ENCODE measurements around the gene GGT6. TPM values are rescaled to one million over a fixed set of nuclear protein-coding genes. Genes with fewer than 3 reads are reported as not detected.

Gene GGT6
- total and polyA plus RNA-seq, 3 donors from 2014 or later, result 2.5 to 5.9 (median 3.8) TPM

DNA sequence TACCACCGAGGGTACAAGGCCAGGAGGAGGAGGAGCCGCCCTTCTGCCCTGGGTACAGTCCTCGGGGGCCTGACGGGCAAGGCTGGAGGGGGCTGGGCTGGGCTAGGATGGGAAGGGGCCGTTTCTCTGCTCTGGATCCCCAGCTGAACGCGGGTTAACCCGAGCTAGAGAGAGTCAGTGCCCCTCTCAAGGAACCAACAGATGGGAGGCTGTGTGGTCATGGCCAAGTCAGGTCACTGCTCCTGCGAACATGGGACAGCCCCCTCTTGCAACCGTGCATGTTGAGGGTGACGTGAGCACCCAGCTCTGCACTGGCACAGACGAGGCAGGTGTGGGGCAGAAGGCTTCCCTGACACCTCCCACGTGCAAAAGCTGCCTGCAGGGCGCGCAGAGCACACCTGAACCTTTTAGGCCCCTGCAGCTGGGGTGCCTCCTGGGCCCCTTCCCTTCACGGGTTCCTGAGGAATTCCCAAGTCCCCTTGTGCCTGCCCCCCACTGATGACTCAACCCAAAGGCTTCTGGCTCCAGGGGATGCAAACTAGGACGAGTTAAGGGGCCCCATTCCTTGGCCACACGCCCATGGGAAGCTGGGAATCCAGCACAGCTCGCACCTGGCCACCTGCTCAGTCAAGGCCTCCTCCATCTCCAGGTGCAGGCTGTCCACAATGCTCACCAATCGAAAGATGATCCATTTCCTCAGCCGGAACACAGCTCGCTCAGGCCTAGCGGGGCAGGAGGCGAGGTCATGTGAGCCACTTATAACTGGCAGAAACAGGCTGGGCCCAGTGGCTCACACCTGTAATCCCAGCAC, 11.5 kb downstream of the GGT6 start:
- H3K9me3 ChIP-seq, result no peaks in the 10 kb centered on the region
- H3K4me3 ChIP-seq, result no peak overlapping the region
- no peaks in the 10 kb centered on the region for H3K27me3 ChIP-seq
- H3K36me3 ChIP-seq (ENCODE audit: low read depth, missing control alignments), result no peaks in the 10 kb centered on the region
- H3K27ac ChIP-seq, result no peak overlapping the region
- TF ChIP-seq POLR2A (IDR thresholded peaks at IDR 0.05), result no peak
- TF ChIP-seq, protein P1, sequence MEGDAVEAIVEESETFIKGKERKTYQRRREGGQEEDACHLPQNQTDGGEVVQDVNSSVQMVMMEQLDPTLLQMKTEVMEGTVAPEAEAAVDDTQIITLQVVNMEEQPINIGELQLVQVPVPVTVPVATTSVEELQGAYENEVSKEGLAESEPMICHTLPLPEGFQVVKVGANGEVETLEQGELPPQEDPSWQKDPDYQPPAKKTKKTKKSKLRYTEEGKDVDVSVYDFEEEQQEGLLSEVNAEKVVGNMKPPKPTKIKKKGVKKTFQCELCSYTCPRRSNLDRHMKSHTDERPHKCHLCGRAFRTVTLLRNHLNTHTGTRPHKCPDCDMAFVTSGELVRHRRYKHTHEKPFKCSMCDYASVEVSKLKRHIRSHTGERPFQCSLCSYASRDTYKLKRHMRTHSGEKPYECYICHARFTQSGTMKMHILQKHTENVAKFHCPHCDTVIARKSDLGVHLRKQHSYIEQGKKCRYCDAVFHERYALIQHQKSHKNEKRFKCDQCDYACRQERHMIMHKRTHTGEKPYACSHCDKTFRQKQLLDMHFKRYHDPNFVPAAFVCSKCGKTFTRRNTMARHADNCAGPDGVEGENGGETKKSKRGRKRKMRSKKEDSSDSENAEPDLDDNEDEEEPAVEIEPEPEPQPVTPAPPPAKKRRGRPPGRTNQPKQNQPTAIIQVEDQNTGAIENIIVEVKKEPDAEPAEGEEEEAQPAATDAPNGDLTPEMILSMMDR (IDR thresholded peaks at IDR 0.05), result no peak
- no peak for DNase-seq
- H3K4me1 ChIP-seq, result peaks cover 6% of the 10 kb centered on the region
- WGBS, 2 donors, result 84 to 87% methylated on average over 18 to 24 of the region's 24 CpGs
- intact Hi-C loops (cut with DNase I; ENCODE audit: low total_unique reads), result no loop called here

DNA sequence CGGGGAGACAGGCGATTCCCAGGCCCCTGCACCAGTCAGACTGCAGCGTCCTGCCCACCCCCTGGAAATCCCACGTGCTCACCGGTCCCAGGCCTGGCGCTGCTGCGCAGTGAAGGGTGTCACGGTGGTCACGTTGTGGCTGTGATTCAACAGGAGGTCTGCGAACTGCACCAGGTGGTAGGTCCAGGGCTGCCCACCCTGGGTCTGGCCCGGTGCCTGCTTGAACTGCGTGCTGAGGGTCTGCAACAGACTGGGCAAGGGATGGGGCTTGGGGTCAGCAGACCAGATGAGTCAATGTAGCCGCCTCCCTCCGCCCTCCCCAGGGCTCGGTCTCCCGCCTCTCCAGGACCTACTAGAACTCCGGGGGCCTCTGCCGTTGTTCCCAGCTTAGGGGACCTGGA, 12.3 kb downstream of the GGT6 start:
- intact Hi-C loops (cut with DNase I; ENCODE audit: low total_unique reads), result no loop called here
- Histone ChIP-seq H3K9me3 (no peaks in the 10 kb centered on the region), H3K4me3 (no peak overlapping the region), H3K27me3 (no peaks in the 10 kb centered on the region), H3K4me1 (peaks cover 5% of the 10 kb centered on the region), H3K36me3 (ENCODE audit: low read depth, missing control alignments) (no peaks in the 10 kb centered on the region), H3K27ac (no peak overlapping the region)
- 94 to 98% methylated on average over 8 to 18 of the region's 18 CpGs for WGBS, 2 donors
- TF ChIP-seq, protein P1 (IDR thresholded peaks at IDR 0.05), result no peak
- no peak for TF ChIP-seq POLR2A (IDR thresholded peaks at IDR 0.05)
- no peak for DNase-seq

DNA sequence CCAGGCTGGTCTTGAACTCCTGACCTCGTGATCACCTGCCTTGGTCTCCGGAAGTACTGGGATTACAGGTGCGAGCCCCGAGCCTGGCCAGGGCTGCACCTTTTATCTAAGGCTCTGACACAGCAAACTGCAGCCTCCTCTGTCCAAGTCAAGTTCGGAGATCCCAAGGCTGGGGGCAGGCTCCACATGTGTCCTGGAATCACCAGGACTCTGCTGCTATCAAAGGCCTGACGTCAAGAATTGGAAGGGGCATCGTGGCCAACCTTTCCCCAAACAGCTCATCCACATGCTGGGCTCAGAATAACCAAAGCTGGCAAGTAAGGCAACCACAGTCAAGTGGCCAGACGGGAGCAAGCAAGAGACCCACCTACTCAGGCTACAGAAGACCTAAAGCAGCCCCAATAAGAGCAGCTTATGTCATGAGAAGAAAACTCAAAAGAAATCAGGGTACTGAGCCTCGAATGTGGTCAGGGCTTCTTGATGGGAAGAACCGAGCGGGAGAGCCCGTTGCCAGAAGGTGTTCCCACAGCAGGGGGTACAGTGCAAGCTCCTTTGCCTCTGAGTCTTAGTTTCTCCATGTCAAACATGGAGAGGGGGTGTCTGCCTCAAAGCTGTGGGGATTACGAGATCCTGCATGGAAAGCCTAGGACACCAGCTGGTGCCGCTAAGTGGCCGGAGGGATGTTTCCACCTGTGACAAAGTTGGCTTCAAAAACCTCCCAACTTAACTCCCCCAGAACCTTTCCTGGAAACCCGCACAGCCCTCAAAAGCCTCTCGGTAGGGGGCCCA, 13.1 kb downstream of the GGT6 start:
- 92% methylated on average over 13 to 17 of the region's 17 CpGs for WGBS, 2 donors
- no peak for DNase-seq
- intact Hi-C loops (cut with DNase I; ENCODE audit: low total_unique reads), result no loop called here
- H3K4me1 ChIP-seq, result peaks cover 5% of the 10 kb centered on the region
- H3K36me3 ChIP-seq (ENCODE audit: low read depth, missing control alignments), result no peaks in the 10 kb centered on the region
- no peak for TF ChIP-seq POLR2A (IDR thresholded peaks at IDR 0.05)
- TF ChIP-seq, protein P1 (IDR thresholded peaks at IDR 0.05), result no peak
- no peak overlapping the region for H3K4me3 ChIP-seq
- no peaks in the 10 kb centered on the region for H3K9me3 ChIP-seq
- no peak overlapping the region for H3K27ac ChIP-seq
- H3K27me3 ChIP-seq, result no peaks in the 10 kb centered on the region

DNA sequence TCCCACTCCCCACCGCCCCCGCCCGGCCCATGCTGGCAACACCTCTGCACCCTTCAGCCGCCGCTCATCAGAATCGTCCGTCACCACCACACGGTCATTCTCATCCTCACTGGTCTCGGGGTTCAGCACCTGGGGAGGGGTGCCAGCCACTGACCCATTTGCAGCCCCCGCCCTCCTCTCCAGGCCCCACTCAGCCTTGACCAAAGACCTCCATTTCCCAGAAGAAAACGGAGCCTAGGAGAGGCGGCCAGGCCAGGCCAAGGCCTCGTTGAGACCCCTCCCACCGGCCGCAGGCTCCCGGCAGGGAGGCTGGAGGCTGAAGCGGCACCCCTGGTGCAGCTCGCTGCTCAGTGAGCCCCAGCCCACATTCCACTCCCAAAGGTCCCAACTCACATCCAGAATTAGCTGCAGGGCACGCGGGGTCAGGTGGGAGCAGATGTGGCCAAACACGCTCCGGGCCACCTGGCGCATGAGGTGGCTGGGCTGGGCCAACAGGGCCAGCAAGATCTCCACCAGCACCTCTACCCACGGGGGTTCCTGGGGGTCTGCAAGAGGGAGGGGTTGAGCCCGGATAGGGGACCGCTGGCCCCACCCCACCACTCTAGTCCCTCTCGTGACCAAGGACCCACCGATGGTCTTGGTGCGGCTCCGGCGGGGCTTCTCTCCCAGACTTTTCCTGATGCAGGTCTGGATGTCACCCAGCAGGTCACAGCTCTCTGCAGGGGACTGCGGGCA, 15.0 kb downstream of the GGT6 start:
- H3K4me3 ChIP-seq, result no peak overlapping the region
- H3K4me1 ChIP-seq, result peaks cover 5% of the 10 kb centered on the region
- 76 to 84% methylated on average over 15 to 31 of the region's 32 CpGs for WGBS, 2 donors
- no peaks in the 10 kb centered on the region for H3K9me3 ChIP-seq
- TF ChIP-seq POLR2A (IDR thresholded peaks at IDR 0.05), result no peak
- TF ChIP-seq, protein P1 (IDR thresholded peaks at IDR 0.05), result no peak
- DNase-seq, result no peak
- H3K36me3 ChIP-seq (ENCODE audit: low read depth, missing control alignments), result no peaks in the 10 kb centered on the region
- no peaks in the 10 kb centered on the region for H3K27me3 ChIP-seq
- H3K27ac ChIP-seq, result no peak overlapping the region
- intact Hi-C loops (cut with DNase I; ENCODE audit: low total_unique reads), result no loop called here
